Gastroesophageal sphincter (tissue), 3 donors: ENCODE data around the gene SPZ1.

Experiments
- CTCF ChIP-seq, 4 experiments: fragments of 200-600 bp in 2 of 4; fragments of 450-650 bp in 2 of 4; sonication (generic) in 1 of 4; IDR thresholded peaks; one replicate each; pipeline ENCODE4 v1.5.1; 2017 to 2019; ENCODE audit warnings: antibody characterized with exemption in 4 of 4, mild to moderate bottlenecking in 2 of 4, moderate library complexity in 2 of 4
- POLR2AphosphoS5 ChIP-seq: sonication (generic); formaldehyde crosslinking; IDR thresholded peaks from one replicate; pipeline ENCODE4 v1.6.1; 2017; ENCODE audit warnings: antibody characterized with exemption

DNA sequence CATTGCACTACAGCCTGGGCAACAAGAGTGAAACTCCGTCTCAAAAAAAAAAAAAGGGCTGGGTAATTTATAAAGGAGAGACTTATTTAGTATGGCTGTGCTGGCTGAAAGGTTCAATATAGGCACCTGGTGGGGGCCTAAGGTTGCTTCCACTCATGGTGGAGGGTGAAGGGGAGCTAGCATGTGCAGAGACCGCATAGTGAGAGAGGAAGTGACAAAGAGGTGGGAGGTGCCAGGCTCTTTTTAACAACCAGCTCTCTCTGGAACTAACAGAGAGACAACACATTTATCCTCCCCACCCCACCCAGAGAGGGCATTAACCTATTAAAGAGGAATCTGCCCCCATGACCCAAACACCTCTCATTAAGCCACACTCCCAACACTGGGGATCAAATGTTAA is 35.1 kb upstream of the SPZ1 start:
- TF ChIP-seq CTCF (IDR thresholded peaks at IDR 0.05) (no peak), POLR2AphosphoS5 (no peak)
